ENCODE measurements around the gene RNF115. TPM values are rescaled to one million over a fixed set of nuclear protein-coding genes. Genes with fewer than 3 reads are reported as not detected.

The RNF115 gene
- total and polyA plus RNA-seq, 2 donors (not counting 3 experiments of a cell fraction or from before 2014, with no cell fraction given), result 7.6 to 17.3 TPM

DNA sequence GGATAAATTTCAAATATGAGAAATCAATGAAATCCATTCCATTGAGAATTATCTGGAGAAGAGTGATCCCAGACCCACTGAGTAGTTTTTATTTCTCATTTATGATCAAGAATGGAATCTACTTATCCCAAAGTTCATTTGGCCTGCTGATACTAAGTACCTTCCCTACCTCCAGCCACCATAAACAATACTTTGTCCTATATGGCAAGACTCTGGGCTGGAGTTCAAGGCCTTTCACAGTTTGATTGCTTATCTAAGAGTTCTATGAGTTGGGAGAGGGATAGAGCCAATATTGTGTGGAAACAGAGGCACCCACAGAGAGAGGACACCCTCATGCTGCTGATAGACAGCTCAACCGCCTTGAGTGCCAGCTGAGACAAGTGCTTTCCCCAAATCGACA, 121.8 kb downstream of the RNF115 start:
- dilution Hi-C loops (cut with MboI; ENCODE audit: extremely low pct_ligation_motif_present, low sequenced_read_pairs) (no loop called here), intact Hi-C loops (cut with micrococcal nuclease) (no loop called here)
- Histone ChIP-seq H3K27ac (ENCODE audit: insufficient read depth, low read depth, low read length) (no peak overlapping the region), H2AFZ (ENCODE audit: low read depth, low read length) (no peak overlapping the region), H3K27me3 (ENCODE audit: control insufficient read depth in 2 of 2, insufficient read depth in 2 of 2, low read length in 2 of 2) (peaks cover 13% of the 10 kb centered on the region in 2 experiments), H3K9me3 (replicated peaks; ENCODE audit: control insufficient read depth, insufficient read depth, low read length) (no peaks in the 10 kb centered on the region), H3K4me1 (ENCODE audit: control insufficient read depth, extremely low read depth, insufficient read depth, low read length) (no peaks in the 10 kb centered on the region), H3K9ac (replicated peaks; ENCODE audit: extremely low read depth, insufficient read depth, low read length) (no peak overlapping the region), H3K36me3 (ENCODE audit: control insufficient read depth in 2 of 2, extremely low read depth in 1 of 2, insufficient read depth in 2 of 2, low read length in 2 of 2) (no peaks in the 10 kb centered on the region), H3K9me1 (replicated peaks; ENCODE audit: control insufficient read depth, extremely low read depth, insufficient read depth, low read length) (no peaks in the 10 kb centered on the region), H3K79me2 (ENCODE audit: control insufficient read depth, insufficient read depth, low read length) (no peaks in the 10 kb centered on the region), H3K4me2 (ENCODE audit: insufficient read depth, low read length) (no peak overlapping the region), H4K20me1 (replicated peaks; ENCODE audit: control insufficient read depth, extremely low read depth, insufficient read depth, low read length) (no peaks in the 10 kb centered on the region), H3K4me3 (replicated peaks in 1 of 3; ENCODE audit: insufficient read depth in 1 of 3, low read depth in 1 of 3, low read length in 3 of 3) (no peak overlapping the region)
- ChIA-PET POLR2A (no interaction called here), CTCF (interaction anchor here (1.3 kb wide), 1 partner anchor 18 kb away, joined by 8 read pairs; no protein-coding TSS in a partner anchor)
- BruUV-seq (replicated peaks), result no TSS peak
- FAIRE-seq (no peak), DNase-seq (ENCODE audit: low read depth, low spot score) (no peak)
- no peak for TF ChIP-seq POLR2AphosphoS5 (IDR thresholded peaks at IDR 0.05; ENCODE audit: insufficient read depth, low read depth, low read length)
- TF ChIP-seq EZH2 (IDR thresholded peaks at IDR 0.05; ENCODE audit: borderline replicate concordance, low read depth, low read length, severe bottlenecking), result no peak
- TF ChIP-seq, protein P1, sequence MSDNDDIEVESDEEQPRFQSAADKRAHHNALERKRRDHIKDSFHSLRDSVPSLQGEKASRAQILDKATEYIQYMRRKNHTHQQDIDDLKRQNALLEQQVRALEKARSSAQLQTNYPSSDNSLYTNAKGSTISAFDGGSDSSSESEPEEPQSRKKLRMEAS (IDR thresholded peaks at IDR 0.05; ENCODE audit: insufficient read depth, insufficient read length), result no peak
- no peak for TF ChIP-seq JUN (IDR thresholded peaks at IDR 0.05; ENCODE audit: borderline replicate concordance, insufficient read depth, insufficient read length, low read depth)
- no peak for TF ChIP-seq MYC (IDR thresholded peaks at IDR 0.05; ENCODE audit: low read depth, low read length)
- TF ChIP-seq GATA2 (IDR thresholded peaks at IDR 0.05; ENCODE audit: insufficient read depth, insufficient read length, low read depth, low read length), result no peak
- TF ChIP-seq POLR2A (IDR thresholded peaks at IDR 0.05; ENCODE audit: low read depth, low read length), result no peak
- no peak for TF ChIP-seq FOS (IDR thresholded peaks at IDR 0.05; ENCODE audit: borderline replicate concordance, insufficient read depth, low read length)
- TF ChIP-seq, protein P2, sequence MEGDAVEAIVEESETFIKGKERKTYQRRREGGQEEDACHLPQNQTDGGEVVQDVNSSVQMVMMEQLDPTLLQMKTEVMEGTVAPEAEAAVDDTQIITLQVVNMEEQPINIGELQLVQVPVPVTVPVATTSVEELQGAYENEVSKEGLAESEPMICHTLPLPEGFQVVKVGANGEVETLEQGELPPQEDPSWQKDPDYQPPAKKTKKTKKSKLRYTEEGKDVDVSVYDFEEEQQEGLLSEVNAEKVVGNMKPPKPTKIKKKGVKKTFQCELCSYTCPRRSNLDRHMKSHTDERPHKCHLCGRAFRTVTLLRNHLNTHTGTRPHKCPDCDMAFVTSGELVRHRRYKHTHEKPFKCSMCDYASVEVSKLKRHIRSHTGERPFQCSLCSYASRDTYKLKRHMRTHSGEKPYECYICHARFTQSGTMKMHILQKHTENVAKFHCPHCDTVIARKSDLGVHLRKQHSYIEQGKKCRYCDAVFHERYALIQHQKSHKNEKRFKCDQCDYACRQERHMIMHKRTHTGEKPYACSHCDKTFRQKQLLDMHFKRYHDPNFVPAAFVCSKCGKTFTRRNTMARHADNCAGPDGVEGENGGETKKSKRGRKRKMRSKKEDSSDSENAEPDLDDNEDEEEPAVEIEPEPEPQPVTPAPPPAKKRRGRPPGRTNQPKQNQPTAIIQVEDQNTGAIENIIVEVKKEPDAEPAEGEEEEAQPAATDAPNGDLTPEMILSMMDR (IDR thresholded peaks at IDR 0.05; ENCODE audit: extremely low read depth in 1 of 2, insufficient read depth in 1 of 2, low read depth in 1 of 2, low read length in 2 of 2), result no peak
